GM12892 (cell line): ENCODE results near the gene GPHA2.

Source experiments
- DNase-seq: peaks from one replicate; pipeline ENCODE4 v3.0.0; 2011; ENCODE audit not compliant: insufficient read length
- FAIRE-seq: peaks from 2 replicates; lab custom pipeline; 2011; peaks lifted over from hg19 to GRCh38; lab: Jason Lieb, UNC
- POLR2A ChIP-seq: IDR thresholded peaks from 2 replicates; pipeline ENCODE4 v1.6.1; 2011; ENCODE audit warnings: low read depth, low read length, control low read depth
- POLR2AphosphoS5 ChIP-seq: IDR thresholded peaks from 2 replicates; pipeline ENCODE4 v1.6.1; 2011; ENCODE audit warnings: low read depth, low read length, control low read depth
- TAF1 ChIP-seq: IDR thresholded peaks from 2 replicates; pipeline ENCODE4 v1.6.1; 2011; ENCODE audit warnings: low read depth, mild to moderate bottlenecking, control low read depth, low read length, borderline replicate concordance

The GPHA2 gene

DNA sequence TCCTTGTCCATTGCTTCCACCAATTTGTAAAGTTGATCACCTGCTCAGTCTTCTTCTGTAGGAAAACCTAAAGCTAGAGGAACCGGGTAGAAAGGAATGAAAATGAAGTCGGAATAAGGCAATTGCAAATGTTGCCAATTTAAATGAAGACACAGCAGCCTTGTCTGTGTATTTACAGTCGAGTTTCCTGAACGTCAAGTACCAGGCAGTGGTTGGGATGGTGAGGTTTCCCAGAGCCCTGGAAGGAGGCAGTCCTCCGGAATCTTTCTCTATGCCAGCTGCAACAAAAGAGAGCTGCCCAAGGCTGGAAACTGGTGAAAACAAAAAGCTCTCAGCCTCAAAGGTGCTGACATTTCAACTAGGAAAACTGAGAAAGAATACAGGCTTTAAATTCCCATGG is 18.5 kb upstream of the GPHA2 start:
- TF ChIP-seq POLR2A (no peak), TAF1 (no peak), POLR2AphosphoS5 (no peak)
- DNase-seq = no peak
- no peak for FAIRE-seq

GRCh38 chr11:64951529-64951928 is 15.8 kb upstream of the GPHA2 start:
- FAIRE-seq (no peak), DNase-seq (no peak)
- TF ChIP-seq POLR2A (no peak), TAF1 (no peak), POLR2AphosphoS5 (no peak)

DNA sequence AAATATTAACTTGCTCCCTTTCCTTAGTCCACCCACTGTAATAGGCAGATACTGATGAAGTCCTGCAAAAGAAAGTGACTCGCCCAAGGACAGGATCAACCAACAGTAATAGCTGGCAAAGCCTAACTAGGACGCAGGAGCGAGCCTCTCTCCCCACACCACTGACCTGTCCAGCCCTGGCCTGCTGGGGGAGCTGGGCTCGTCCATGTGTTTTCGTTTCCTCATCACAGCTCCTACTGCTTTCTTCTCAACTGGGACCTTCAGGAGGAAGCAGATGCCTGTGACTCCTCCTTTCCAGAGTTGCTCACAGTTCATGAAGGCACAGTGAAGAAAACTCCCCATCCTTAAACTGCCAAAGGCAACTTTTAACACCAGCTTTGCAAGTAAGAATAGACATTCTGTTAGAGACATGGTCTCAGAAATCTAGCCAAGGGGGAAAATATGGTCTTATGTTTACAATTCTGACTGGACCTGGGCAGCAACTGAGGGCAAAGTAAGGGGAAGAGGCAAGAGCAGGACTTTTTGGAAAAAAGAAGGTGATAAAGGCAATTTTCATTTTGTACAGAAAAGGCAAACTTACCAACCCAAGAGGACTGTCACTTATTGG is 11.6 kb upstream of the GPHA2 start:
- TF ChIP-seq POLR2A = no peak
- TF ChIP-seq POLR2AphosphoS5 = no peak
- no peak for TF ChIP-seq TAF1
- FAIRE-seq = no peak

GRCh38 chr11:64936539-64936938 is 846 bp upstream of the GPHA2 start:
- DNase-seq (no peak), FAIRE-seq (no peak)
- TF ChIP-seq POLR2AphosphoS5 (no peak), TAF1 (no peak), POLR2A (no peak)

More for the DNA sequence above, 11.6 kb upstream of the GPHA2 start:
- DNase-seq = no peak

DNA sequence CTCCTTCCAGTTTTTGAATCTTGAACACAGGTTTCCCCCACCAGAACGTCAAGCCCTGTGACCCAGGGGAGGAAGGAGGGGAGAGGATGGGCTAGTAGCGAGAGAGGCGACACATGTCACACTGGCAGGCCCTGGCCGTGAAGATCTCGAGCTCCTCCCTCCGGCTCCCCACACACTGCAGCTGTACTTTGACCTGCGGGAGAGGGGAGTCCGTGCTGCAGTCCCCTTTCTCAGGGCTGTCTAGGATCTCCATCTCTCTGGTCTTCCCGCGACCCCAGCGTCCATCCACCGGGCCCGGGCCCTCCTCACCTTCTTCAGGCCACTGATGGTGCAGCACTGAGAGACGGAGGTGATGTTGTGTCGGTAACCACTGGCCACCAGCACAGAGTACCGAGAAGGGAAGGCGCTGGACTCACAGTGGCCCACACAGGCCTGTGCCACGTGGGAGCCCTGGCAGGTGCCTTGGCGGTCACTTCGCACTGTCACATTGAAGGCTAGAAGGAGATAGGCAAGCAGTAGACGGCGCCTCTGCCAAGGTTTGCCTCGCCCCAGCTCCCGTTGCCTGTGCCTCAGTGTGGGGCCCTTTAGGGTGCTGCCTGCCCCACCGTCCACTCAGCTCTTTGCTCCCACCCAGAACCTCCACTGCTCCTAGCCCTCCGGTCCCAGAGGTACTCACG is 873 bp downstream of the GPHA2 start:
- TF ChIP-seq POLR2A (no peak), TAF1 (no peak), POLR2AphosphoS5 (no peak)
- no peak for DNase-seq
- no peak for FAIRE-seq

DNA sequence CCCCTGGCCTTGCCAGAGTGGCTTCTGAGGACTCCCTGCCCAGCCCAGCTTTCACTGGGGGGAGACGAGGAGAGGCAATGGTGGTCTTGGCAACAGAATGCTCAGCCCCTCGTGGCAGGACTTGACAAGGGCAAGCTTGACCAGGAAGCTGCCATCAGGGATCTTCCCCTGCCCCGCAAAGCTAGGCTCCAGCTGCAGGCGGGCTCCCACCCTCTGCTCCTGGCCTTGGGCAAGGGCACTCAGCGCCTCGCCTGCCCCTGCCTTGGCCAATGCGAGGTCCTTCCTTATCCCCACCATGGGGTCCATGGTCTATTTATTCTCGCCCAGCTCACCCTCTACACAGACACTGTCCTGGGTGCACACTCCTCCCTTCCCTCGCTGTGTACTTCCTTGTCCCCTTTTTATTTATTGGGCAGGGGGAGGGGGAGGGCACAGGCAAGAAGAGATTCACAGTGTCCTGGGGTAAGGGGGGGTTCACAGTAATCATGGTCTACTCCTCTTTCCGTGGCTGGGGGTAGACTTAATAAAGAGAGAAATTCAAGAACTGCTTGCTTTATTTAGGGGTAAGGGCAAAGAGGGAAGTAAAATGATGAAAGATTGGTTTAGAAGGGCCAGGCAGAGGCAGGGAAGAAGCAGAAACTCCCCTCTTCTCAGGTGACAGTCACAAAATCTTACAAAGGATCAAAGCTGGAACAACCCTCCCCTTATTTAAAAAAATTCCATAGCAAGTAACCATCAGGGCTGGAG is 1.6 kb downstream of the GPHA2 start:
- FAIRE-seq (no peak), DNase-seq (no peak)
- TF ChIP-seq POLR2AphosphoS5 = no peak
- TF ChIP-seq POLR2A = no peak
- no peak for TF ChIP-seq TAF1

DNA sequence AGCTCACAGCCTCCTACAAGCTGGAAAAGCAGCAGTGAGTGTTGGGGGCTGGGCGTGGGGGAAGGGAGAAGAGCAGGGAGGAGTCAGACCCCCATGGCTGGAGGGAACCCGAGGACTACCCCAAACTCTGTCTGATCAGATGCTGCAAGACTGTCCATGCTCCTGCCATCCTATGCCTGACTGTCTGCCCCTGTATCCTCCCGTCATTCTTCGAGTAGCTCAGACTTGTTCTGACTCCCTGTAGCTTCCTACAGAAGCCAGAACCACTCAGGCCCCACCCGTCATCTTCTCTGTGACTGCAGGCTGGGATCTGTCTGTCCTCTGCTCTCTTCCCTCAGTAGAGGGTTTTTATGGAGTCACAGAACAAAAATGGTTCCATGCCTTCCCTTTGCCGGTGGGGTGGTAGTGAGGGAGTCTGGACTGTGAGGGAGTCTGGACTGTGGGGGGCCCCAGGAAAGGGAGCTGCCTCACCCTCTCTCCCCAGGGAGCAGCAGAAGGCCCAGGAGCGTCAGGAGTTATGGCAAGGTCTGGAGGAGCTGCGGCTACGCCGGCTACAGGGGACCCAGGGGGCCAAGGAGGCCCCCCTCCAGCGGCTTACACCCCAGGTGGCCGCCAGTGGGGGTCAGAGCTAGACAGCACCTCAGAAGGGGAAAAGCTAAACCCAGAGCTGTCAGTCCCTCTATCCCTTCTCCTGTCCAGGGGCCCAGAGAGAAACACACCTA is 2.3 kb downstream of the GPHA2 start:
- TF ChIP-seq TAF1 (no peak), POLR2AphosphoS5 (no peak), POLR2A (no peak)
- DNase-seq = no peak
- no peak for FAIRE-seq

DNA sequence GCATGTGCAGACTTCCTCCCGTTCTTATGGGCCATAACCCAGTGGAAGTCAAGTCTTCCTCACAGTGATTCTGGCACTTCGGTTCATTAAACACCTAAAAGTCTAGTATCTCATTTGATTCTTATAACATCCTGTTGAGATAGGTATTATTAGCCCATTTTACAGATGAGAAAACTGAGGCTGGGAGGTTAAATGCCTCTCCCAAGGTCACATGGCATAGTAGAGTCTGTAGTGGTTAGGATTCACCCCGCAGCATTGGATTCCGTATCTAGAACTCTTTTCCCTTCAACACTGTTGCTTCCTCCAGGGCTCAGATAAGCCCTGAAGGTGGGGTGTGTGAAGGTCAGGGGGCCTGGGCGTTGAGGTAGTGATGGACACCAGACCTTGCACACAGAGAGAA is 3.4 kb downstream of the GPHA2 start:
- no peak for FAIRE-seq
- DNase-seq = no peak
- no peak for TF ChIP-seq POLR2A
- TF ChIP-seq POLR2AphosphoS5 = no peak
- TF ChIP-seq TAF1 = no peak

GRCh38 chr11:64931290-64931689 is 4.4 kb downstream of the GPHA2 start:
- FAIRE-seq = no peak
- TF ChIP-seq POLR2A = no peak
- no peak for TF ChIP-seq POLR2AphosphoS5
- no peak for TF ChIP-seq TAF1
- no peak for DNase-seq

GRCh38 chr11:64930340-64930739 is 5.4 kb downstream of the GPHA2 start:
- DNase-seq (no peak), FAIRE-seq (no peak)
- no peak for TF ChIP-seq TAF1
- no peak for TF ChIP-seq POLR2AphosphoS5
- TF ChIP-seq POLR2A = no peak

DNA sequence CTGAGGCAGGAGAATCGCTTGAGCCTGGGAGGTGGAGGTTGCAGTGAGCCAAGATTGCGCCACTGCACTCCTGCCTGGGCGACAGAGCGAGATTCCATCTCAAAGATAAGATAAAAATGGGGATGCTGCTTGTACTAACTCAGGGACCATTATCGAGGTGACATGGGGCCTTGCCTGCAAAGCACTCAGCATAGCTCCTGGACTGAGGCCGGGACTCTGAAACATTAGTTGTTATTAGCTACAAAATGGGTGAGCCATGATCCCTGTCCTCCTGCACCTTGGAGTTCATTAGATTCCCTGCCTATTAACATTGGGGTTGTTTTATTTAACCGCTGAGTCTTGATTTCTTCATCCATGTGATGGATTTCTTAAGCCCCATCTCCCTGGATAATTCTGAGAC is 6.1 kb downstream of the GPHA2 start:
- FAIRE-seq = no peak
- no peak for TF ChIP-seq POLR2A
- no peak for TF ChIP-seq POLR2AphosphoS5
- no peak for TF ChIP-seq TAF1

GRCh38 chr11:64928957-64929356 is 6.7 kb downstream of the GPHA2 start:
- no peak for FAIRE-seq
- no peak for TF ChIP-seq POLR2A
- TF ChIP-seq POLR2AphosphoS5 = no peak
- no peak for TF ChIP-seq TAF1
- no peak for DNase-seq

More for the DNA sequence above, 6.1 kb downstream of the GPHA2 start:
- DNase-seq = no peak

DNA sequence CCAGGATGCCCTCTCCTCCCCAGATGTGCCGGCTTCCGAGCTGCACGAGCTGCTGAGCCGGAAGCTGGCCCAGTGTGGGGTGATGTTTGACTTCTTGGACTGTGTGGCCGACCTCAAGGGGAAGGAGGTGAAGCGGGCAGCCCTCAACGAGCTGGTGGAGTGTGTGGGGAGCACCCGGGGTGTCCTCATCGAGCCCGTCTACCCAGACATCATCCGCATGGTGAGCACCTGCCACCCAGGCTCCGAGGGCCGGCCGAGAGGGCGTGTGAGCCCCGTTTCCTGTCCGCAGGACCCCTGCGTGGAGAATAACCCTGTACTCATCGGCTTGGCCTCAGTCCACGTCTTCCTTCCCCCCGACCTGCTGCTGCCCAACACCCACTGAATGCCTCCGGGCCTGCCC is 9.0 kb downstream of the GPHA2 start:
- DNase-seq (no peak), FAIRE-seq (no peak)
- TF ChIP-seq POLR2A (no peak), POLR2AphosphoS5 (no peak), TAF1 (no peak)
